Panc1 (cell line): Measurements from ENCODE around the gene PHIP.

Experiments
- CTCF ChIP-seq: fragments of 450-650 bp; IDR thresholded peaks from 2 replicates; pipeline ENCODE4 v1.5.1; 2017; ENCODE audit warnings: mild to moderate bottlenecking
- POLR2AphosphoS5 ChIP-seq: IDR thresholded peaks from 2 replicates; pipeline ENCODE4 v1.6.1; 2012; ENCODE audit warnings: mild to moderate bottlenecking, low read depth, low read length, moderate library complexity
- SIN3A ChIP-seq: IDR thresholded peaks from 2 replicates; pipeline ENCODE4 v1.6.1; 2012; ENCODE audit warnings: low read depth, mild to moderate bottlenecking, low read length, moderate library complexity, borderline replicate concordance; ENCODE audit not compliant: insufficient read depth
- TCF7L2 ChIP-seq: IDR thresholded peaks from 2 replicates; pipeline ENCODE4 v1.6.1; 2011; ENCODE audit warnings: mild to moderate bottlenecking, low read depth, low read length, inconsistent platforms
- TF ChIP-seq, protein P1 (sequence below), 2 experiments: IDR thresholded peaks; 2 replicates each; pipeline ENCODE4 v1.6.1; 2011 to 2012; ENCODE audit warnings: low read depth in 2 of 2, control low read depth in 1 of 2, low read length in 1 of 2, mild to moderate bottlenecking in 1 of 2, moderate library complexity in 1 of 2; ENCODE audit not compliant: insufficient read depth in 1 of 2

- no peak for TF ChIP-seq CTCF
- no peak for TF ChIP-seq TCF7L2
- no peak for TF ChIP-seq SIN3A
- no peak for TF ChIP-seq POLR2AphosphoS5
- TF ChIP-seq, protein P1, sequence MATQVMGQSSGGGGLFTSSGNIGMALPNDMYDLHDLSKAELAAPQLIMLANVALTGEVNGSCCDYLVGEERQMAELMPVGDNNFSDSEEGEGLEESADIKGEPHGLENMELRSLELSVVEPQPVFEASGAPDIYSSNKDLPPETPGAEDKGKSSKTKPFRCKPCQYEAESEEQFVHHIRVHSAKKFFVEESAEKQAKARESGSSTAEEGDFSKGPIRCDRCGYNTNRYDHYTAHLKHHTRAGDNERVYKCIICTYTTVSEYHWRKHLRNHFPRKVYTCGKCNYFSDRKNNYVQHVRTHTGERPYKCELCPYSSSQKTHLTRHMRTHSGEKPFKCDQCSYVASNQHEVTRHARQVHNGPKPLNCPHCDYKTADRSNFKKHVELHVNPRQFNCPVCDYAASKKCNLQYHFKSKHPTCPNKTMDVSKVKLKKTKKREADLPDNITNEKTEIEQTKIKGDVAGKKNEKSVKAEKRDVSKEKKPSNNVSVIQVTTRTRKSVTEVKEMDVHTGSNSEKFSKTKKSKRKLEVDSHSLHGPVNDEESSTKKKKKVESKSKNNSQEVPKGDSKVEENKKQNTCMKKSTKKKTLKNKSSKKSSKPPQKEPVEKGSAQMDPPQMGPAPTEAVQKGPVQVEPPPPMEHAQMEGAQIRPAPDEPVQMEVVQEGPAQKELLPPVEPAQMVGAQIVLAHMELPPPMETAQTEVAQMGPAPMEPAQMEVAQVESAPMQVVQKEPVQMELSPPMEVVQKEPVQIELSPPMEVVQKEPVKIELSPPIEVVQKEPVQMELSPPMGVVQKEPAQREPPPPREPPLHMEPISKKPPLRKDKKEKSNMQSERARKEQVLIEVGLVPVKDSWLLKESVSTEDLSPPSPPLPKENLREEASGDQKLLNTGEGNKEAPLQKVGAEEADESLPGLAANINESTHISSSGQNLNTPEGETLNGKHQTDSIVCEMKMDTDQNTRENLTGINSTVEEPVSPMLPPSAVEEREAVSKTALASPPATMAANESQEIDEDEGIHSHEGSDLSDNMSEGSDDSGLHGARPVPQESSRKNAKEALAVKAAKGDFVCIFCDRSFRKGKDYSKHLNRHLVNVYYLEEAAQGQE (IDR thresholded peaks at IDR 0.05; ENCODE audit: insufficient read depth in 1 of 2, low read depth in 2 of 2, low read length in 1 of 2), result no peak
These were observed 181.8 kb downstream of the PHIP start for GRCh38 chr6:78896227-78896626.
